Inflammatory macrophage treated with lipopolysaccharide for 4 hours (primary cell): ENCODE results near the gene ZFTA.
A peak's percentile ranks its signal among the peaks of the same experiment; 100 is the strongest.

Experiments used
- DNase-seq: peaks from one replicate; pipeline ENCODE4 v3.0.0-alpha.2; 2020

Gene ZFTA

DNA sequence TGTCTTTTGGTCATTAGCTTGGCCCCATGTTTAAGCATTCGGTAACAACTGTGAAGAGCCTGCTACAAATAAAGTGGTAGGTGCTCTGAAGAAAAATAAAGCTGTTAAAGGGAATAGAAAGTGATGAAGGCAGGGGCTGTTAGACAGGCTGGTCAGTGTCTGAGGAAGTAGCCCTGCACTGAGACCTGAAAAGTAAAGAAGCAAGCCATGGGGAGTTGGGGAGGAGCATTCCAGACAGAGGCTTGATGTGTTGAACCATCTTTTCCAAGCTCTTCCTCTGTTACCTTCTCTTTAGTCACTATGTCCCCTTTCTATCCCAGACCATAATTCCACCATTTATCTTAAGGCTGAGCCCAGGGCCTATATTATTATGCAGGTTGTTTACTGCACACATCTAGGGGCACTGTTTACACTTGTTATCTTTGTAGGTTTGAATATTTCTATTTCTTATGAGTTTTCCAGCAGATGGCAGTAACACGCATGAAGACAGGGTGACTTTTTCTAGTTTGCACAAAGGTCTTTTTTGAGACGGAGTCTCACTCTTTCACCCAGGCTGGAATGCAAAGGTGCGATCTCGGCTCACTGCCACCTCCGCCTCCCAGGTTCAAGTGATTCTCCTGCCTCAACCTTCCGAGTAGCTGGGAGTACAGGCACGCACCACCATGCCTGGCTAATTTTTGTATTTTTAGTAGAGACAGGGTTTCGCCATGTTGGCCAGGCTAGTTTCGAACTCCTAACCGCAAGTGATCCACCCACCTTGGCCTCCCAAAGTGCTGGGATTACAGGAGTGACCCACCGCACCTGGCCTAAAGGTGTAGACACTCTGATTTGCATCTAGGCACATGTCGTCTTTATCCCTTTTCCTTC is 23.0 kb downstream of the ZFTA start:
- no peak for DNase-seq

DNA sequence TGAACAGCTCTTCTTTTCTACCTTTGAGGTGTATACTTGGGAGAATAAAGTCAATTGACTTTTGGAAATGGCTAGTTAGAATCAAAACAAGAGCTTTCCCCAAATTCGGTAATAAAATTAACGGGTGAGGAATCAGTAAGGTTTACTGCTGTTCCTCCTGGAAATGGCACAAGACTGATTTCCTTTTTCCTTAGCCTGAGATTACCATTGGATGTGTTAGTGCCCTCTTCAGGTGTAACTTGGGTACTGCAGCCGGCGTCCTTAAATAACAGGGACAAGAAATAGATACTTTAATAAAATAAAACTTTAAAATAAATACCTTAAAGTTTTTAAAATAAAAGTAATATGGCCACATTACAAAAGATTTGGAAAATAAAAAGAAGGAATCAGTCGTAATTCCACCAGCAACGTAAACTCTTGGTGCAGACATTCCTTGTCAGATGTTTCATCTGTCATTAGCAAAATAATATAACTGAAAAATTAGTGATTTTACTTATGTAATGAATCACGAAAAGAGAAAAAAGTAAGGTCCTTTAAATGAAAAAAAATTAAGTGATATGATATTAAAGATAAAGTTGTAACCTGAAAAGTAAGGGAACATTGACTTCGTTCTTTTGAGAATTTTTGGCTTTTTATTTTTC is 29.7 kb downstream of the ZFTA start:
- peak; percentile 80 for DNase-seq

DNA sequence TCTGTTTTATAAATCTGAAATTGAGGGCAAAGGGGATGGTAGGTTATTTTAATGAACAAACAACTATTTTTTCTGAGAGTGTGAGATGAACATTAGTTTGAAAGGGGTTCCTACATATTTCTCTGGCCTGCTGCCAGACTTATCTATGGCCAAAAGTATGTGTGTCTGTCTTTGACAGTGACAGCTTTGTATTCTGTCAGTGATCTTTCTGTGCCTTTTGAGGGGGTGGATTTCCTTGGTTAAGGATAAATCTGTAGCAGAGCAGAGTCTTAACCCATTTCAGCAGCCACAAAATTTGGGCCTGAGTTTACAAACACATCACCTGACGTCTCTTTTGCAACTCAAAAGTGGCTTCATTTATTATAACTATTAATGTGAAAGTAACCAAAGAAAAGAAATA is 30.9 kb downstream of the ZFTA start:
- no peak for DNase-seq

DNA sequence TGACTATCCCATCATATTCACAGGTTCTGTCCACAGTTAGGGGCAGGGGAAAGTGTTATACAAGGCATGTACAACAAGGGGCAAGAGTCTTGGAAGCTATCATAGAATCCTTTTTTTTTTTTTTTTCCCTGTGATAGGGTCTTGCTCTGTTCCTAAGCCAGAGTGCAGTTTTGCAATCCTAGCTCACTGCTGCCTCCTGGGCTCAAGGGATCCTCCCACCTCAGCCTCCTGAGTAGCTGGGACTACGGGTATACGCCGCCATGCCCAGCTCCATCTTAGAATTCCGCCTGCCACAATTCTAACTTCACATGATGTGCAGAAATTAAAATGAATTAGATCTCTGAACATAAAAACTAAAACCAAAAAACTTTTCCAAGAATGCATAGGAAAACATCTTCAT is 31.7 kb downstream of the ZFTA start:
- no peak for DNase-seq

DNA sequence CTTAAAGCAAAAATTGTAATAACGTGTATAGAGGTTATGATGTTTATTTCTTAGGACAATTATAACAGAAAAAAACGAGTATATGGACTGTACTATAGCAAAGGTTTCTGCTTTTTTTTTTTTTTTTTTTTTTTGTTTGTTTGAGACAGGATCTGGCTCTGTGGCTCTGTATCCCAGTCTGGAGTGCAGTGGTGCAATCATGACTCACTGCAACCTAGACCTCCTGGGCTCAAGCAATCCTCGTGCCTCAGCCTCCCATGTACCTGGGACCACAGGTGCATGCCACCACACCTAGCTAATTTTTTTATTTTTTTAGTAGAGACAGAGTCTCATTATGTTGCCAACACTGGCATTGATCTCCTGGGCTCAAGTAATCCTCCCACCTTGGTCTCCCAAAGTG is 39.2 kb downstream of the ZFTA start:
- no peak for DNase-seq

DNA sequence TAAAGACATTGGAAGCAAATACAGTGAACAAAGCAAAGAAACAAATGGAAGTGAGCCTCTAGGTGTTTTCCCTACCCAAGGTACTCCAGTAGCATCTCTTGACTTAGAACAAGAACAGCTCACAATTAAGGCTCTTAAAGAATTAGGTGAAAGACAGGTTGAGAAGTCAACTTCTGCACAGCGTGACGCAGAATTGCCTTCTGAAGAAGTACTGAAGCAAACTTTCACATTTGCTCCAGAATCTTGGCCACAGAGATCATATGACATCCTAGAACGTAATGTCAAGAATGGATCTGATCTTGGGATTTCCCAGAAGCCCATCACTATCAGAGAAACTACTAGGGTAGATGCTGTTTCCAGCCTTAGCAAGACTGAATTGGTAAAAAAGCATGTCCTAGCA is 48.0 kb downstream of the ZFTA start:
- DNase-seq = no peak

DNA sequence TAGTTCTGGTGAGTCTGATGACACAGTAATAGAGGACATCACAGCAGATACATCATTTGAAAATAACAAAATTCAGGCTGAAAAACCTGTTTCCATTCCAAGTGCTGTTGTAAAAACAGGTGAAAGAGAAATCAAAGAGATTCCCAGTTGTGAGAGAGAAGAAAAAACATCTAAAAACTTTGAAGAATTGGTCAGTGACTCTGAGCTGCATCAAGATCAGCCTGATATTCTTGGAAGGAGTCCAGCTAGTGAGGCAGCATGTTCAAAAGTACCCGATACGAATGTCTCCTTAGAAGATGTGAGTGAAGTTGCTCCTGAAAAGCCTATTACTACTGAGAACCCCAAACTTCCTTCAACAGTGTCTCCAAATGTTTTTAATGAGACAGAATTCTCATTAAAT is 48.6 kb downstream of the ZFTA start:
- DNase-seq = no peak

DNA sequence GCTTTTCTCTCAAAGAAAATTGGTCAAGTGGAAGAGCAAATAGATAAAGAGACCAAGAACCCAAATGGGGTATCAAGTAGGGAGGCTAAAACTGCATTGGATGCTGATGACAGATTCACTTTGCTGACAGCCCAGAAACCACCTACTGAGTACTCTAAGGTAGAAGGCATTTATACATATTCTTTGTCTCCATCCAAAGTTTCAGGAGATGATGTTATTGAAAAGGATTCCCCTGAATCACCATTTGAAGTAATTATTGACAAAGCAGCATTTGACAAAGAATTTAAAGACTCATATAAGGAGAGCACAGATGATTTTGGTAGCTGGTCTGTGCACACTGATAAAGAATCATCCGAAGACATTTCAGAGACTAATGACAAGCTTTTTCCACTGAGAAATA is 49.6 kb downstream of the ZFTA start:
- no peak for DNase-seq
